Measurements from ENCODE around the gene PAN3.

DNA sequence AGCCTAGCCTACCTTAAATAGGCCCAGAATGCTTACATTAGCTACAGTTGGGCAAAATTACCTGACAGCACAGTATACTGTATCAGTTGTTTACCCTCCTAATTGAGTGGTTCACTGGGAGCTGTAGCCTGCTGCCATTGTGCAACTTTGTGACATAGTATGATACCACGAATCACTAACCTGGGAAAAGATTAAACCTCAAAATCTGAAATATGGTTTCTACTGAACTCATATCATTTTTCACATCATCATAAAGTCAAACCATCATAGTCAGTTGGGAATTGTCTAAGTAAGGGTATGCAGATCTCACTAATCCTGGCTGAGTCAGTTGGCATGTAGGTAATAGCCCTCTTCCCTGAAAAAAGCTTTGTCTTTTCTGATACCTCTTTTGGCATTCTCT is 9.2 kb downstream of the PAN3 start:
- TF ChIP-seq, protein P1, sequence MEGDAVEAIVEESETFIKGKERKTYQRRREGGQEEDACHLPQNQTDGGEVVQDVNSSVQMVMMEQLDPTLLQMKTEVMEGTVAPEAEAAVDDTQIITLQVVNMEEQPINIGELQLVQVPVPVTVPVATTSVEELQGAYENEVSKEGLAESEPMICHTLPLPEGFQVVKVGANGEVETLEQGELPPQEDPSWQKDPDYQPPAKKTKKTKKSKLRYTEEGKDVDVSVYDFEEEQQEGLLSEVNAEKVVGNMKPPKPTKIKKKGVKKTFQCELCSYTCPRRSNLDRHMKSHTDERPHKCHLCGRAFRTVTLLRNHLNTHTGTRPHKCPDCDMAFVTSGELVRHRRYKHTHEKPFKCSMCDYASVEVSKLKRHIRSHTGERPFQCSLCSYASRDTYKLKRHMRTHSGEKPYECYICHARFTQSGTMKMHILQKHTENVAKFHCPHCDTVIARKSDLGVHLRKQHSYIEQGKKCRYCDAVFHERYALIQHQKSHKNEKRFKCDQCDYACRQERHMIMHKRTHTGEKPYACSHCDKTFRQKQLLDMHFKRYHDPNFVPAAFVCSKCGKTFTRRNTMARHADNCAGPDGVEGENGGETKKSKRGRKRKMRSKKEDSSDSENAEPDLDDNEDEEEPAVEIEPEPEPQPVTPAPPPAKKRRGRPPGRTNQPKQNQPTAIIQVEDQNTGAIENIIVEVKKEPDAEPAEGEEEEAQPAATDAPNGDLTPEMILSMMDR (IDR thresholded peaks at IDR 0.05): no peak
- TF ChIP-seq EZH2phosphoT487 (IDR thresholded peaks at IDR 0.05) (no peak), EZH2 (IDR thresholded peaks at IDR 0.05) (no peak)

Measured in neural progenitor cell (in vitro differentiated cells).